Measurements from ENCODE around the gene DYNC2H1.

Gene DYNC2H1

DNA sequence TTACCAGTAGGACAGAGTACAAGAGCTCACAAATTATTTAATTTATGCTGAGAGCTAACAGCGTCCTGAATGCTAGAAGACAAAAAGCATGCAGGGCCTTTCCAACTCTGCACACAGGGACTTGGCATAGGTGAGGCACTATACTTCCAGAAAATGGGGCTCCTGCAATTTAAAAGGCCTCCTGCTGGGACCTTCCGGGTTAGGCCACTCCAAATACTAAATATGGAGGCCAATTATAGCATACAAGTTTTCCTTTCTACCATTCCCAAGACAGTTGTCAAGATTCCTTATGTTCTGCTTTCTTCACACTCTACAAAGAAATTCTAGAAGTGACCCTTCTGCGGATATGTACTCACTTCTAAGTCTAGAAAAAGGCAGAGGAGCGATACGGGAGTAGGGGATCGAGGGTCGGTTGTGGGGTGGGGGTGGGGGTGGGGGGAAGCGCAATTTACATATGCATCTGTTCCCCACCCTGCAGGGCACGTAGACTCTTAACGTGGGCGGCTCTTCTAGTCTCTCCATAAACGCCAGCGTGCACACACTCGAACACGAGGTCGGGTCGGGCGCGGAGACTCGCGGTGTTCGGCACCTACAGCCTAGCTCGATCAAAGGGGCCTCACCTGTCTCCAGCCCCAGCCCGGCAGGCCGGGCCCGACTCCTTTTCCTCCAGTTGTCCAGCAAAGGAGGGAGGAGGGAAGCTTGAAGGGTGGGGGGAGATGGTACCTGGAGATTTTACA lies 18.0 kb upstream of the DYNC2H1 start:
- no peaks in the 10 kb centered on the region for H3K9me3 Mint-ChIP-seq
- H3K36me3 Mint-ChIP-seq (ENCODE audit: low read depth) = peaks cover 11% of the 10 kb centered on the region
- TF ChIP-seq, protein P1, sequence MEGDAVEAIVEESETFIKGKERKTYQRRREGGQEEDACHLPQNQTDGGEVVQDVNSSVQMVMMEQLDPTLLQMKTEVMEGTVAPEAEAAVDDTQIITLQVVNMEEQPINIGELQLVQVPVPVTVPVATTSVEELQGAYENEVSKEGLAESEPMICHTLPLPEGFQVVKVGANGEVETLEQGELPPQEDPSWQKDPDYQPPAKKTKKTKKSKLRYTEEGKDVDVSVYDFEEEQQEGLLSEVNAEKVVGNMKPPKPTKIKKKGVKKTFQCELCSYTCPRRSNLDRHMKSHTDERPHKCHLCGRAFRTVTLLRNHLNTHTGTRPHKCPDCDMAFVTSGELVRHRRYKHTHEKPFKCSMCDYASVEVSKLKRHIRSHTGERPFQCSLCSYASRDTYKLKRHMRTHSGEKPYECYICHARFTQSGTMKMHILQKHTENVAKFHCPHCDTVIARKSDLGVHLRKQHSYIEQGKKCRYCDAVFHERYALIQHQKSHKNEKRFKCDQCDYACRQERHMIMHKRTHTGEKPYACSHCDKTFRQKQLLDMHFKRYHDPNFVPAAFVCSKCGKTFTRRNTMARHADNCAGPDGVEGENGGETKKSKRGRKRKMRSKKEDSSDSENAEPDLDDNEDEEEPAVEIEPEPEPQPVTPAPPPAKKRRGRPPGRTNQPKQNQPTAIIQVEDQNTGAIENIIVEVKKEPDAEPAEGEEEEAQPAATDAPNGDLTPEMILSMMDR (IDR thresholded peaks at IDR 0.05; ENCODE audit: unreplicated experiment in 3 of 3) = no peak
- H3K27ac Mint-ChIP-seq = peak overlapping the region; percentile 83 to 98 (median 94)
- H3K4me1 Mint-ChIP-seq = peaks cover 32% of the 10 kb centered on the region
- peak overlapping the region; percentile 97 to 98 (median 97) for H3K4me3 Mint-ChIP-seq
- peaks cover 21% of the 10 kb centered on the region for H3K27me3 Mint-ChIP-seq (ENCODE audit: low read depth)

GRCh38 chr11:103091801-103092524 lies 17.3 kb upstream of the DYNC2H1 start, which contains the start of gene DCUN1D5:
Gene DCUN1D5, minus strand, starts transcription at chr11:103092160. Its CDS starts 288 bp downstream, at chr11:103091872.
- peak within 1 kb of the TSS; percentile 97 to 98 (median 97) for H3K4me3 Mint-ChIP-seq
- no peaks in the 10 kb centered on the region for H3K9me3 Mint-ChIP-seq
- H3K36me3 Mint-ChIP-seq (ENCODE audit: low read depth) = peaks cover 11% of the 10 kb centered on the region
- TF ChIP-seq, protein P1 (IDR thresholded peaks at IDR 0.05; ENCODE audit: unreplicated experiment in 3 of 3) = no peak
- H3K4me1 Mint-ChIP-seq = peaks cover 32% of the 10 kb centered on the region
- H3K27ac Mint-ChIP-seq = peak within 1 kb of the TSS; percentile 94 to 98 (median 98)
- peaks cover 23% of the 10 kb centered on the region for H3K27me3 Mint-ChIP-seq (ENCODE audit: low read depth)

- peaks cover 23% of the 10 kb centered on the region for H3K27me3 Mint-ChIP-seq (ENCODE audit: low read depth)
- TF ChIP-seq, protein P1 (IDR thresholded peaks at IDR 0.05; ENCODE audit: unreplicated experiment in 3 of 3) = no peak
- H3K27ac Mint-ChIP-seq = no peak overlapping the region
- H3K9me3 Mint-ChIP-seq = no peaks in the 10 kb centered on the region
- peaks cover 4% of the 10 kb centered on the region for H3K4me1 Mint-ChIP-seq
- H3K4me3 Mint-ChIP-seq = no peak overlapping the region
- no peaks in the 10 kb centered on the region for H3K36me3 Mint-ChIP-seq (ENCODE audit: low read depth)
These were observed 11.9 kb upstream of the DYNC2H1 start for GRCh38 chr11:103097279-103097678.

GRCh38 chr11:103109818-103110388 lies 677 bp downstream of the DYNC2H1 start:
- Mint-ChIP-seq H3K4me3 (peak overlapping the region; percentile 92 to 99 (median 97)), H3K4me1 (peaks cover 12% of the 10 kb centered on the region), H3K27me3 (ENCODE audit: low read depth) (no peaks in the 10 kb centered on the region), H3K9me3 (peaks cover 2% of the 10 kb centered on the region), H3K27ac (peak overlapping the region; percentile 80 to 97 (median 92)), H3K36me3 (ENCODE audit: low read depth) (peaks cover 16% of the 10 kb centered on the region)
- TF ChIP-seq, protein P1 (IDR thresholded peaks at IDR 0.05; ENCODE audit: unreplicated experiment in 3 of 3) = no peak

GRCh38 chr11:103110391-103110790 lies 1.2 kb downstream of the DYNC2H1 start:
- H3K27ac Mint-ChIP-seq = peak overlapping the region; percentile 80 to 97 (median 92)
- peaks cover 2% of the 10 kb centered on the region for H3K9me3 Mint-ChIP-seq
- H3K36me3 Mint-ChIP-seq (ENCODE audit: low read depth) = peaks cover 19% of the 10 kb centered on the region
- H3K4me1 Mint-ChIP-seq = peaks cover 12% of the 10 kb centered on the region
- H3K27me3 Mint-ChIP-seq (ENCODE audit: low read depth) = no peaks in the 10 kb centered on the region
- TF ChIP-seq, protein P1 (IDR thresholded peaks at IDR 0.05; ENCODE audit: unreplicated experiment in 3 of 3) = peak in 2 of 3 experiments; percentile 18 to 26
- peak overlapping the region; percentile 92 to 99 (median 97) for H3K4me3 Mint-ChIP-seq

Measured in nephron (organoid).